ENCODE measurements around the gene ADGRL1. TPM values are rescaled to one million over a fixed set of nuclear protein-coding genes. Genes with fewer than 3 reads are reported as not detected.

The ADGRL1 gene
- total and polyA plus RNA-seq, 2 of the 8 experiments (the other 6 are each of a cell fraction or from before 2014, with no cell fraction given) = 95.6 to 112 TPM

GRCh38 chr19:14222886-14223285 is 16.9 kb upstream of the ADGRL1 start (continued):
- TF ChIP-seq CTCF (IDR thresholded peaks at IDR 0.05; ENCODE audit: control extremely low read depth in 1 of 3, insufficient read depth in 1 of 3, low read depth in 1 of 3, low read length in 3 of 3) = no peak
- no peak for TF ChIP-seq POU5F1 (IDR thresholded peaks at IDR 0.05; ENCODE audit: low read depth, low read length)
